Measurements from ENCODE around the gene IQCM. TPM values are rescaled to one million over a fixed set of nuclear protein-coding genes. Genes with fewer than 3 reads are reported as not detected.
A peak's percentile ranks its signal among the peaks of the same experiment; 100 is the strongest.
"Not testable (repeated sequence)": the region's sequence is repeated elsewhere in the genome, so short reads cannot be mapped to it uniquely, and the experiment has no call there.

IQCM gene
- total RNA-seq, 1 experiment from 2014 or later, result not detected

DNA sequence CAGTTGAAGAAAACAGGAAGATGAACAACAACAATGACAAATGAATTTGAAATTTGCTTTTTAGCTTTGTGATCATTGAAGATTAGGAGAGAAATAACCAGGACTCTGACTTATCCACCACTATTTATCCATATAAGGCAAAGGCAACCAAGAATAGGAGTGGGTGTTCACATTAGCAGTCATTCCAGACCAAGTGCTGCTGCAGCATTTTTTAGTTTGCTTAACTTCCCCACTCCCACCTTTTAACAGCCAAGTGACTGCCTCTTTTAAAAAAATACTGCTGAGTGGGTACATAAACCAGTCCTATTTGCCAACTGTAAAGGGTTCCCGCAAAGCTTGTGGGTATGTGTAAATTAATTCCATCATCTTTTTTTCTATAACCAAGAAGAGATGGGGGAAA is 230.9 kb downstream of the IQCM start:
- DNase-seq (ENCODE audit: low read depth), result no peak

DNA sequence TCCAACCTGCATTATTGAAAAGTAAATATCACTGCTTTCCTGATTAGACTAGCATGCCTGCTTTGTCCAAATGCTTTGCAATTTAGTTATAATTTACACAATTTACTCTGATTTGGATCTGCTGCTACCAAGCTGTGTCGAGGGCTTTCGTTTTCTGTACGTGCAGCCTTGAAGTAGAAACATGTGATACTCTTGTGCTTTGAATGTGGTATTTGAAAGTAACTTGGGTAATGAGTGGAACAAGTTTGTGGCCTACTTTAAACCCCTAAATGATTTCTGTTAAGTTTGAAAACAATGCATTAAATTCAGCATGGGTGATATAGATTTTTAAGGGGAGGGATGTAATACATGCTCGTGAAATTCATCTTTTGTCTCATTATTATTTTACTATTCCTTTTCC is 240.7 kb downstream of the IQCM start:
- no peak for DNase-seq (ENCODE audit: low read depth)

DNA sequence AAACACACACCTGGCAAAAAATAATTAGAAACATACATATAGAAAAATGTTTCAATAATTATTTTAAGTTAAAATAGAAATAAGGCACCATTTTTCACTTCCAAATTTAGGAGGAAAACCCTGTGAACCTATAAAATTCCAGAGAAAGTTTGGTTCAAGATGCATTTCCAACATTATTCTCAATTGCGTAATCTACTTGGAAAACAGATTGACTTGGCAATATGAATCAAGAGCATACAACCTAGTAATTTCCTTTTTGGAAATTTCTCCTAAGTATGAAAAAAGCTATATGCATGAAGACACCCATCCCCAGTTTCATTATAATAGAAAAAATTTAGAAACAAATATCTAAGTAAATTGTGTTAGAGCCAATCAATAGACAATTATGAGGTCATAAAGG is 242.9 kb downstream of the IQCM start:
- DNase-seq (ENCODE audit: low read depth), result no peak

DNA sequence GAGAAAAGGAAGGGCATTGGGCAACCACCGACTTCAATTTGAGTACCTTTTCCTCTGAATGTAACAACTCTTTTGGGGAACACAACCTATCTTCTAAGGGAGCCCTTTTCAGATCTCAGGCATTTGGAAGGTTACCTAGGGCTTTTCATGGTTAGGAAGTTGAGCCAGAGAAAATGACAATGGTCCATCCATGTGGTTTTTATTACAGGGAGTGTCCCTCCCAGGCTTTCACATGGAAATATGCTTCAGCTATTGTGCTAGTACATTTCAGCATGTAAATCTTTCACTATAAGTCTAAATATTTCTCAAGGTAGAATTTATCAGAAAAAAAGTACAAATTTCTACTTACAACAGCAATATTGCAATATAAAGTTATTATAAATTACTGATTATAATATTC is 259.8 kb downstream of the IQCM start:
- DNase-seq (ENCODE audit: low read depth), result no peak

GRCh38 chr4:149555146-149555545 is 260.5 kb downstream of the IQCM start:
- peak; percentile 64 for DNase-seq (ENCODE audit: low read depth)

DNA sequence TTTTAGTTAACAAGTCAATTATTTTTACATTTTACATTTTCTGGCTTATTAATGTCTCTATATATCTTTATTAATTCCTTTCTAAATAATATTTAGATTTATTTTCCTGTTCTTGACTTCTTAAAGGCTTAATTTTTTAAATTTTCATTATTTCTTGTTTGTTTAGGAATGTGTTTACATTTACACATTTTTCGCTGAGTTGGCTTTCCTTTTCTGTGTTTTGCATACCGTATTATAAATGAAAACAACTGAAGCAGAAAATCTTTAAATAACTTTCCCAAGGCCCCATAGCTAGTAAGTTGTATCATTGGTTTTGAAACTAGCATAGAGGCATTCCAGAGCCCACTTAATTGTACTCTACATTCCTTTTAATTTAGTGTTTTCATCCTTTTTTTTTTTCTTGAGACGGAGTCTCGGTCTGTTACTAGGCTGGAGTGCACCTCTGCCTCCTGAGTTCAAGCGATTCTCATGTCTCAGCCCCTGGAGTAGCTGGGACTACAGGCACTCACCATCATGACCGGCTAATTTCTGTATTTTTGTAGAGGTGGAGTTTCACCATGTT is 261.6 kb downstream of the IQCM start:
- DNase-seq (ENCODE audit: low read depth), result no peak

DNA sequence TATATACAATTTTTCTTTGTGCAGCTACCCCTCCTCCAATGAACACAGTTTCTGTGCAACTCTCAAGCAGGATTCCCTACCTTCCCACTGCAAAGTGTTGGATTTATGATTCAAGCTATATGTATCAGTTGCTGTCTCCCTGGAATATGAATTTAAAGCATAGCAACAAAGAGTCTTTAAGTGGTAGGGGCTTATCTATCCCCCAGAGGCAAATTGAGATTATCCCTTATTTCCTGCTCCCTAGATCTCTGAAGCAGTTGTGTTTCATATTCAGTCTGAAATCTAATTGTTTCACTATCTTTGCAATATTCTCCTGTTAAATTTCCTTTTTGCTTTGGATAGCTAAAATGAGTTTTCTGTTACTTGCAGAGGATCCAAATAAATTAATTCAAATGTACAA is 263.0 kb downstream of the IQCM start:
- DNase-seq (ENCODE audit: low read depth), result no peak

GRCh38 chr4:149549911-149550310 is 265.7 kb downstream of the IQCM start:
- peak; percentile 22 for DNase-seq (ENCODE audit: low read depth)

GRCh38 chr4:149534779-149535178 is 280.9 kb downstream of the IQCM start:
- no peak for DNase-seq (ENCODE audit: low read depth)

DNA sequence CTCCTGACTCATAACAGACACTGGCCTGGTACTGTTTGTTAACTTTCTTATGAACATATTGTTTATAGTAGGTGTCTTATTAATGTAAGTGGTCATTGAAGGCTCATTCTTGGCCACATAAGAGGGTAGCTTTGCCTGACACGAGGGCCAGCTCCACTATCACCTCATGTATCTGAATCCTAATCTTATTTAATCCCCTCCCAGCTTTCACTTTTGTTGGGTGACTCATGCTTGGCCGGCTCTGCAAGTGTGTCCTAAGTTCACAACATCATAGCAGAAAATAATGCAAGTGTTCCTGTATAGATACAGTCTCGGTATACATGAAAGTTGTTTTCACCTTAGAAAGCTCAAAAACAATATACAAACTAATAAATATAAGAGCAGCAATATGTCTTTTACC is 283.8 kb downstream of the IQCM start:
- DNase-seq (ENCODE audit: low read depth), result peak; percentile 38

DNA sequence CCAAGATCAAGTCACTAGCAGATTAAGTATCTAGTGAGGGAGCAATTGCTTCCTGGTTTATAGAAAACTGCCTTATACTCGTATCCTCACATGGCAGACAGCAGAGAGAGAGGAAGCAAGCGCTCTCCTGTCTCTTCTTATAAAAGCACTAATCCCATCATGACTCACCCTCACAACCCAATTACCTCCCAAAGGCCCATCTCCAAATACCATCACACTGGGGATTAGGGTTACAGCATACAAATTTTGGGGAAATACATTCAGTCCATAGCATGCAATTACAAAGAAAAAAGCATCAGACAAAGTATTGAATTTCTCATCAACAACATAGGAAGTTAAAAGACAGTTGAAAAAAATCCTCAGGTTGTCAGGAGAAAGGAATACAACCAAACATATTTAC is 292.6 kb downstream of the IQCM start:
- DNase-seq (ENCODE audit: low read depth), result peak; percentile 39

DNA sequence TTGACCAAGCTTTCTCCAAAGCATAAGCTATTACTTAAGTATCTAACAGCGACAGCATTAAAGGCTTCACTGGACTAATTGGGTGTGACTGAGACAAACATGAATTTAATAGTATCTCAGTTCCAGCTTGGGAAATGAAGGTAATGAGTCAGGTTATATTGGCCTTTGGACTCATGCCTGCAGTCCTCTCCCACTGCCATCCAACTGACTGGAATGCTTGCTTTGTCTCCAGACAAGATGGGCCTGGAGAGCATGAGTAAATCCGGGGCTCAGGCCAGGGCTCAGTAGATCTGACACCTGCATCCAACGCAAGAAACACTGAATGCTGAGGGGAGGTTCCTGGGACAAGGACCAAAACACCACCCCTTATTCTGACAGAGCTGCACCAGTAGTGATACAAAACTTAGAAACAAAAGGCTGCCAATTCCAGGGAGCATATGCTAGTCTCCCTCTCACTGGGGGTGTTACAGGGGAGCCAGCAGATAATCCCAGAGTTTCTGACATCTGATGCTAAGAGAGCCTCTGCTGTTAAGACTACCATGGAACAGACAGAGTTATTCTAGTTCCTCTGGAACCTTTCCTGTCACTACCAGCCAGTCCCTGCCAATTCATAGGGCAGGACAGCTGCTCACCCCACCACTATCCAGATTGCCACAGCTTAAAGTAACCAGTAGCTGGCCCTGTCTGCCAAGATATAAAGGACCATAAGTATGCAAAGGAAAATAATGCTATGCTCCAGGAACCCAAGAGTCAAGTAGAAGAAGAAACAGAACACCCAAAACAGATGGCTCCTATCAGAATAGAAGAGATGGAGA is 293.8 kb downstream of the IQCM start:
- DNase-seq (ENCODE audit: low read depth), result peak; percentile 41

DNA sequence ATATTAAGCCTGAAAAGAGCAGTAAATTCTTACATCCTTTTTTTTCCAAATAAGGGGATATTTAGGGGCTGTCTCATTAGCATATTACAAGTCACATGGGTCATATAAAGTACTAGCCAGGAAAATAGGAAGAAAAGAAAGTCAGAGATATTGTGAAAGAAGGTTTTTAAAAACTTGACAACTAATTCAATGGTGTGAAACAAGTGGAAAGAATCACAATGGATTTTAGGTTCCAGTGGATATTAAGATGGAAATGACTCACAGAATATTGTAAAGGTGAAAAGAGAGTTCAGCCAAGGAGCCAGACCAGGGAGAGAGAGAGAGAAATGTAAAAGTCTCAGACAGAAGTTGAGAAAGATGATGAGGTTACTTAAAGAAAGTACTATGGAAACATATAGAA is 297.2 kb downstream of the IQCM start:
- DNase-seq (ENCODE audit: low read depth), result no peak

DNA sequence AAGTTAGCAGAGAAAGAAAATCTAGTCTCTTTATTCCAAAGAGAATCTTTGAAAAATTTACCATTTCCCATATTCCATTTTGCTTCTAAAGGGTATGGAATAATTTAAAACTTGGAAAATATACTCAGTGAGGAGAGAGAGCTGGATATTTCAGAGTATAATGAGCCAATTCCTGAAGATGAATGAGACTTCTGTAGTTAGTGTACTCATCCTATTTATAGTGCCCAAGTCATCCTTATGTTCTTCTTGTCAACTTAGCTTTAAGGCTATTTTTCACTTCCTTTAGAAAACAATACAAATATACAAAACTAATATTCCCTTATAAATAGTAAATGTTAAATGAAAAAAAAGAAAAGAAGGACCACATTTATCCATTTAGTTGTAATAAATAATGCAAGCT is 302.6 kb downstream of the IQCM start:
- no peak for DNase-seq (ENCODE audit: low read depth)

DNA sequence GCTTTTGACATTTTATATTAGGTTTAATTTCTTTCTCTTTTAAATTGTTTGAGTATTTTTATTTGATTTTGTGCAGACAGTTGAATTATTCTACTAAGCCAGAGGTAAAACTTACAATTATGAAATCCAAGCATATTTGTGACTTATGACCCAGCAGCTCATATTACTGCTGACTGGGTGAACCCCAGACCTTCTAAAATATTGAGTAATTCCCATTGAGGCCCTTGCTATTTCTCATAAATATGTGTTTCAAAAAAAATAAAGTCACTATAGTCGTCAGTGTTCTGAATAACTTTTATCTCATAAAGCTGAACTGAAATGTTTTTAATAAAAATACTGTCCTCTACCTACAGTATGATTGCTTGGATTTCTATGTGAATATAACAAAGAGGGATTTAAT is 303.1 kb downstream of the IQCM start:
- no peak for DNase-seq (ENCODE audit: low read depth)

- DNase-seq (ENCODE audit: low read depth), result no peak
Observed at GRCh38 chr4:149511558-149512298, 303.9 kb downstream of the IQCM start.

GRCh38 chr4:149507309-149507708 is 308.3 kb downstream of the IQCM start:
- not testable (repeated sequence) for DNase-seq (ENCODE audit: low read depth)

DNA sequence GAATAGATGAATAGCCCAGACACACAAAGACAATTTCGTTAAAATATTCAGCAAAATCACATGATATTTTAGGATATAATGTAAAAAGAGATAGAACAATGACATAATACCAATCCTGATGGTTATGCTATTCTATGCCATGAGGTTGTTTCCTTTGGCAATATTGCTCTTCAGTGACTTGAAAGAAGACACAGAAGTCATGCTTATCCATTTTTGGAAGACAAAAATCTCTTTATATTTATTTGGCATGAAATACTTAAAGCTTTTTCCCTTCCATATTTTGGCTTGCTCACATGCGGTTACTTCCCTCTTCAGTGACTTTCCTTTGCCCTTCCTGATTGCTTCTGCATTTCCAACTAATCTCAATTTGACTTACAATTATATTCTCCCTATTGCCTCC is 314.8 kb downstream of the IQCM start:
- no peak for DNase-seq (ENCODE audit: low read depth)

GRCh38 chr4:149499726-149500125 is 315.9 kb downstream of the IQCM start:
- no peak for DNase-seq (ENCODE audit: low read depth)

DNA sequence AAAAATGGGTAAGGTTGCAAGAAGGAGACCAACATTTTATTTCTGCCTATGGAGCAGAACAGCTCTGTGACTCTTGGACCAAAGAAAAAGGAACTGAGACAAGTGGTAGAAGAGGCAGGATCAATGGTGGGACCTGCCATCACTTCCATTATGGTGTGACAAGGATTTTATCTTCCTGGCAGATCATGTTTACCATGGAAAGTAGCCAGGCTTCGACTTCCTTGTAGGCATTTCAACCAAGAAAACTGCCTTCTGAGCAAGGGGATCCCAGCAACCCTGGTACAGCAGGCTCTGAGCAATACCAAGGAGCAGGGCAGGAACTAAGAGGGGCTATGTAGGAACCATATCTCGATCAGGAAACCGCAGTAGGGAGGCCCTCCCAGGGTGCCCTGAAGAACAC is 317.4 kb downstream of the IQCM start:
- DNase-seq (ENCODE audit: low read depth), result no peak

DNA sequence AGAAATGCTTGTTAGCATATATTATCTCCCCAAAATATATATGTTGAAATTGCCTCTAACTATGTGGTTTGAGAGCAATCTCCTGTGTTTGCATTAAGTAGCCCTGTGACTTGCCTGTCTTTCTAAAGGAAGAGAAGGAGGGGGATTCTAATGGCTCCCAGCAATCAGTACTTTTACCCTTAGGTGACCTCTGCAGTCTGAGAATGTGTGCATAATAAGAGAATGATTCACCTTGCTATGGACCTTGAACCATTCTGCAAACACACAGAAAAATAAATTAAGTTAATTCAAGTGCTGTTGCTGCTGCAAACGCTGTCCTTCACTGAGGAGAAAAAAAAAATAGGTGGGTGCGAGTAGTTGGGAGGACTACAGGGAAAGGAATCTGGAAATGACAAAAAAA is 322.2 kb downstream of the IQCM start:
- peak; percentile 7 for DNase-seq (ENCODE audit: low read depth)

- no peak for DNase-seq (ENCODE audit: low read depth)
Observed at GRCh38 chr4:149489321-149489720, 326.3 kb downstream of the IQCM start.

- no peak for DNase-seq (ENCODE audit: low read depth)
Observed at GRCh38 chr4:149486861-149487260, 328.8 kb downstream of the IQCM start.
